HFFc6 (cell line): ENCODE data around the gene FER. TPM values are rescaled to one million over a fixed set of nuclear protein-coding genes. Genes with fewer than 3 reads are reported as not detected.

ENCODE experiments used
- DNase-seq: peaks from one replicate; pipeline ENCODE4 v3.0.0-alpha.2; 2018
- H3K27ac Mint-ChIP-seq: 2 replicates; pipeline ENCODE4 v1.8.0; 2020; ENCODE audit warnings: mild to moderate bottlenecking, mixed read lengths
- H3K27me3 Mint-ChIP-seq: 2 replicates; pipeline ENCODE4 v1.8.0; 2021; ENCODE audit warnings: mild to moderate bottlenecking, moderate library complexity, mixed read lengths; ENCODE audit not compliant: insufficient read depth
- H3K36me3 Mint-ChIP-seq: 2 replicates; pipeline ENCODE4 v1.8.0; 2021; ENCODE audit warnings: low read depth, mixed read lengths
- H3K4me1 Mint-ChIP-seq: 2 replicates; pipeline ENCODE4 v1.8.0; 2020; ENCODE audit warnings: low read depth, mixed read lengths
- H3K4me3 Mint-ChIP-seq: 2 replicates; pipeline ENCODE4 v1.8.0; 2020; ENCODE audit warnings: mild to moderate bottlenecking, moderate library complexity, mixed read lengths
- H3K9me3 Mint-ChIP-seq: 2 replicates; pipeline ENCODE4 v1.8.0; 2020; ENCODE audit warnings: mild to moderate bottlenecking, mixed read lengths
- CTCF ChIP-seq: fragments of 200-600 bp; sonication (generic); IDR thresholded peaks from 2 replicates; pipeline ENCODE4 v1.5.0; 2021; ENCODE audit warnings: antibody characterized with exemption, mild to moderate bottlenecking
- total RNA-seq, 6 experiments: library from RNA; stranded (reverse); fragmentation: NEBNext Ultra II Directional; extraction: Animal tissue kit (Norgen Biotek cat#: 25700); gene quantifications; 2 replicates in 1 of 6; 3 replicates in 5 of 6; pipeline ENCODE4 v1.2.3, GENCODE V29; 2021

Gene FER
- total RNA-seq, 6 experiments from 2014 or later, result 20.2 to 24.6 (median 22.9) TPM

- no peak overlapping the region for H3K27ac Mint-ChIP-seq
- no peak overlapping the region for H3K4me3 Mint-ChIP-seq
- no peaks in the 10 kb centered on the region for H3K27me3 Mint-ChIP-seq
- no peaks in the 10 kb centered on the region for H3K9me3 Mint-ChIP-seq
- H3K36me3 Mint-ChIP-seq, result no peaks in the 10 kb centered on the region
- TF ChIP-seq CTCF, result no peak
- peaks cover 29% of the 10 kb centered on the region for H3K4me1 Mint-ChIP-seq
- DNase-seq, result no peak
These were observed 397.4 kb downstream of the FER start for GRCh38 chr5:109145139-109145538.

- Mint-ChIP-seq H3K27me3 (no peaks in the 10 kb centered on the region), H3K9me3 (no peaks in the 10 kb centered on the region), H3K36me3 (no peaks in the 10 kb centered on the region), H3K4me3 (no peak overlapping the region), H3K4me1 (peaks cover 29% of the 10 kb centered on the region), H3K27ac (no peak overlapping the region)
- no peak for TF ChIP-seq CTCF
- DNase-seq, result no peak
These were observed 398.9 kb downstream of the FER start for GRCh38 chr5:109146591-109146990.

GRCh38 chr5:109152565-109152964, 404.9 kb downstream of the FER start:
- H3K36me3 Mint-ChIP-seq, result no peaks in the 10 kb centered on the region
- no peak for TF ChIP-seq CTCF
- DNase-seq, result no peak
- no peaks in the 10 kb centered on the region for H3K27me3 Mint-ChIP-seq
- H3K4me1 Mint-ChIP-seq, result no peaks in the 10 kb centered on the region
- no peaks in the 10 kb centered on the region for H3K9me3 Mint-ChIP-seq
- no peak overlapping the region for H3K27ac Mint-ChIP-seq
- no peak overlapping the region for H3K4me3 Mint-ChIP-seq

- Mint-ChIP-seq H3K27me3 (no peaks in the 10 kb centered on the region), H3K4me3 (no peak overlapping the region), H3K4me1 (no peaks in the 10 kb centered on the region), H3K36me3 (no peaks in the 10 kb centered on the region), H3K9me3 (no peaks in the 10 kb centered on the region), H3K27ac (no peak overlapping the region)
- DNase-seq, result no peak
- TF ChIP-seq CTCF, result no peak
These were observed 407.9 kb downstream of the FER start for GRCh38 chr5:109155625-109156024.

- no peak for TF ChIP-seq CTCF
- Mint-ChIP-seq H3K27ac (no peak overlapping the region), H3K27me3 (no peaks in the 10 kb centered on the region), H3K36me3 (no peaks in the 10 kb centered on the region), H3K4me3 (no peak overlapping the region), H3K4me1 (peaks cover 6% of the 10 kb centered on the region), H3K9me3 (no peaks in the 10 kb centered on the region)
- DNase-seq, result no peak
These were observed 409.2 kb downstream of the FER start for GRCh38 chr5:109156885-109157284.

- no peak for DNase-seq
- peaks cover 17% of the 10 kb centered on the region for H3K4me1 Mint-ChIP-seq
- no peak overlapping the region for H3K4me3 Mint-ChIP-seq
- no peak for TF ChIP-seq CTCF
- no peaks in the 10 kb centered on the region for H3K9me3 Mint-ChIP-seq
- no peaks in the 10 kb centered on the region for H3K36me3 Mint-ChIP-seq
- H3K27ac Mint-ChIP-seq, result no peak overlapping the region
- no peaks in the 10 kb centered on the region for H3K27me3 Mint-ChIP-seq
These were observed 412.8 kb downstream of the FER start for GRCh38 chr5:109160468-109160867.
